Measurements from ENCODE around the gene ITK. TPM values are rescaled to one million over a fixed set of nuclear protein-coding genes. Genes with fewer than 3 reads are reported as not detected.
"Not testable (repeated sequence)": the region's sequence is repeated elsewhere in the genome, so short reads cannot be mapped to it uniquely, and the experiment has no call there.

Gene ITK
- total and polyA plus RNA-seq, 4 donors: 0.35 to 1.5 (median 0.43) TPM

DNA sequence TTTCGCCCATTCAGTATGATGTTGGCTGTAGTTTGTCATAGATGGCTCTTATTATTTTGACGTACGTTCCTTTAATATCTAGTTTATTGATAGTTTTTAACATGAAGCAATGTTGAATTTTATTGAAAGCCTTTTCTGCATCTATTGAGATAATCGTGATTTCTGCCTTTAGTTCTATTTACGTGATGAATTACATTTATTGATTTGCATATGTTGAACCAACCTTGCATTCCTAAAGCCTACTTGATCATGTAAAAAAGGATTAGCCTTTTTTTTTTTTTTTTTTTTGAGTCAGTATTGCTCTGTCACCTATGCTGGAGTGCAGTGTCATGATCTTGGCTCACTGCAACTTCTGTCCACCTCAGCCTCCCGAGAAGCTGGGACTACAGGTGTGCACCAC lies 25.1 kb downstream of the ITK start:
- Histone ChIP-seq H3K27ac (ENCODE audit: low read depth in 1 of 2, low read length in 2 of 2) (no peak overlapping the region), H3K4me1 (ENCODE audit: control insufficient read depth in 4 of 4, insufficient read depth in 4 of 4, low read length in 3 of 4) (no peaks in the 10 kb centered on the region), H3K4me3 (ENCODE audit: low read depth in 1 of 3, low read length in 3 of 3) (no peak overlapping the region), H3K27me3 (ENCODE audit: control insufficient read depth in 4 of 4, insufficient read depth in 4 of 4, low read length in 3 of 4) (no peaks in the 10 kb centered on the region), H3K9me3 (ENCODE audit: control insufficient read depth in 4 of 4, low read length in 3 of 4) (peaks cover 0 to 2% (median 0%) of the 10 kb centered on the region in 4 donors), H3K36me3 (ENCODE audit: control insufficient read depth in 4 of 4, insufficient read depth in 3 of 4, low read depth in 1 of 4, low read length in 3 of 4) (no peaks in the 10 kb centered on the region), H3K9ac (ENCODE audit: low read depth in 1 of 2, low read length in 2 of 2) (no peak overlapping the region)
- no peak for DNase-seq (ENCODE audit: low spot score)
- 77% methylated on average over 6 of the region's 6 CpGs for WGBS
- no peak for TF ChIP-seq RAD21 (IDR thresholded peaks at IDR 0.05)
- no peak for TF ChIP-seq SP1 (IDR thresholded peaks at IDR 0.05)
- no peak for TF ChIP-seq RXRA (IDR thresholded peaks at IDR 0.05)
- TF ChIP-seq, protein P1, sequence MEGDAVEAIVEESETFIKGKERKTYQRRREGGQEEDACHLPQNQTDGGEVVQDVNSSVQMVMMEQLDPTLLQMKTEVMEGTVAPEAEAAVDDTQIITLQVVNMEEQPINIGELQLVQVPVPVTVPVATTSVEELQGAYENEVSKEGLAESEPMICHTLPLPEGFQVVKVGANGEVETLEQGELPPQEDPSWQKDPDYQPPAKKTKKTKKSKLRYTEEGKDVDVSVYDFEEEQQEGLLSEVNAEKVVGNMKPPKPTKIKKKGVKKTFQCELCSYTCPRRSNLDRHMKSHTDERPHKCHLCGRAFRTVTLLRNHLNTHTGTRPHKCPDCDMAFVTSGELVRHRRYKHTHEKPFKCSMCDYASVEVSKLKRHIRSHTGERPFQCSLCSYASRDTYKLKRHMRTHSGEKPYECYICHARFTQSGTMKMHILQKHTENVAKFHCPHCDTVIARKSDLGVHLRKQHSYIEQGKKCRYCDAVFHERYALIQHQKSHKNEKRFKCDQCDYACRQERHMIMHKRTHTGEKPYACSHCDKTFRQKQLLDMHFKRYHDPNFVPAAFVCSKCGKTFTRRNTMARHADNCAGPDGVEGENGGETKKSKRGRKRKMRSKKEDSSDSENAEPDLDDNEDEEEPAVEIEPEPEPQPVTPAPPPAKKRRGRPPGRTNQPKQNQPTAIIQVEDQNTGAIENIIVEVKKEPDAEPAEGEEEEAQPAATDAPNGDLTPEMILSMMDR (IDR thresholded peaks at IDR 0.05; ENCODE audit: low read depth, low read length, missing input control): no peak
- TF ChIP-seq, protein P2, sequence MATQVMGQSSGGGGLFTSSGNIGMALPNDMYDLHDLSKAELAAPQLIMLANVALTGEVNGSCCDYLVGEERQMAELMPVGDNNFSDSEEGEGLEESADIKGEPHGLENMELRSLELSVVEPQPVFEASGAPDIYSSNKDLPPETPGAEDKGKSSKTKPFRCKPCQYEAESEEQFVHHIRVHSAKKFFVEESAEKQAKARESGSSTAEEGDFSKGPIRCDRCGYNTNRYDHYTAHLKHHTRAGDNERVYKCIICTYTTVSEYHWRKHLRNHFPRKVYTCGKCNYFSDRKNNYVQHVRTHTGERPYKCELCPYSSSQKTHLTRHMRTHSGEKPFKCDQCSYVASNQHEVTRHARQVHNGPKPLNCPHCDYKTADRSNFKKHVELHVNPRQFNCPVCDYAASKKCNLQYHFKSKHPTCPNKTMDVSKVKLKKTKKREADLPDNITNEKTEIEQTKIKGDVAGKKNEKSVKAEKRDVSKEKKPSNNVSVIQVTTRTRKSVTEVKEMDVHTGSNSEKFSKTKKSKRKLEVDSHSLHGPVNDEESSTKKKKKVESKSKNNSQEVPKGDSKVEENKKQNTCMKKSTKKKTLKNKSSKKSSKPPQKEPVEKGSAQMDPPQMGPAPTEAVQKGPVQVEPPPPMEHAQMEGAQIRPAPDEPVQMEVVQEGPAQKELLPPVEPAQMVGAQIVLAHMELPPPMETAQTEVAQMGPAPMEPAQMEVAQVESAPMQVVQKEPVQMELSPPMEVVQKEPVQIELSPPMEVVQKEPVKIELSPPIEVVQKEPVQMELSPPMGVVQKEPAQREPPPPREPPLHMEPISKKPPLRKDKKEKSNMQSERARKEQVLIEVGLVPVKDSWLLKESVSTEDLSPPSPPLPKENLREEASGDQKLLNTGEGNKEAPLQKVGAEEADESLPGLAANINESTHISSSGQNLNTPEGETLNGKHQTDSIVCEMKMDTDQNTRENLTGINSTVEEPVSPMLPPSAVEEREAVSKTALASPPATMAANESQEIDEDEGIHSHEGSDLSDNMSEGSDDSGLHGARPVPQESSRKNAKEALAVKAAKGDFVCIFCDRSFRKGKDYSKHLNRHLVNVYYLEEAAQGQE (IDR thresholded peaks at IDR 0.05): no peak

DNA sequence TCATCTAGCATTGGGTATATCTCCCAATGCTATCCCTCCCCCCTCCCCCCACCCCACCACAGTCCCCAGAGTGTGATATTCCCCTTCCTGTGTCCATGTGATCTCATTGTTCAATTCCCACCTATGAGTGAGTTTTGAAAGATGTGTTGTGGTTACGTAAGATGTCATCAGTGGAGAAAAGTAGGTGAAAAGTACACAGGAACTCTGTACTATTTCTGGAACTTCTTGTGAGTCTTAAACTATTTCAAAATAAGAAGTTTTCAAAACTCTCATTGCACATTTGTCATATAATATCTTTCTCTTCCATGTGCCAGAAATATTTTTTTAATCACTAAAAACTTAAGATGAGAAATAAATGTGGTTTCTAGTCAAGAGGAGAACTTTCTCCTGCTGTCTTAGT lies 30.0 kb downstream of the ITK start:
- DNase-seq (ENCODE audit: low spot score); H3K9me3 ChIP-seq (ENCODE audit: control insufficient read depth in 4 of 4, low read length in 3 of 4); H3K27ac ChIP-seq (ENCODE audit: low read depth in 1 of 2, low read length in 2 of 2); H3K9ac ChIP-seq (ENCODE audit: low read depth in 1 of 2, low read length in 2 of 2); H3K36me3 ChIP-seq (ENCODE audit: control insufficient read depth in 4 of 4, insufficient read depth in 3 of 4, low read depth in 1 of 4, low read length in 3 of 4); H3K4me1 ChIP-seq (ENCODE audit: control insufficient read depth in 4 of 4, insufficient read depth in 4 of 4, low read length in 3 of 4); H3K4me3 ChIP-seq (ENCODE audit: low read depth in 1 of 3, low read length in 3 of 3); H3K27me3 ChIP-seq (ENCODE audit: control insufficient read depth in 4 of 4, insufficient read depth in 4 of 4, low read length in 3 of 4): not testable (repeated sequence)
- 50% methylated on average over 1 of the region's 1 CpG for WGBS

DNA sequence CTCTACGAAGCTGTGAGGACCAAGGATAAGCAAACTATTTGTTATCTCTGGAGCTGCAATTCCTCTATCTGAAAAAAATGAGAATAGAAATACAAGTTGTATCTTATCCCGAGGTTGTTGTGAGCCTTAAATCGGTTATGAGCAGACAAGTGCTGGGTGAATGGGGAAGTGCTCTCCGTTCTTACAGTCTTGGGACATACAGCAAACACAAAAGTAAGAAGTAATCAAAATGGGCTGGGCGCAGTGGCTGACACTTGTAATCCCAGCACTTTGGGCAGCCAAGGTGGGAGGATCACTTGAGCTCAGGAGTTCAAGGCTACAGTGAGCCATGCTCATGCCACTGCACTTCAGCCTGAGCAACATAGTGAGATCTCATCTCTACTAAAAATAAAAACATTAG lies 31.7 kb downstream of the ITK start:
- no peak for DNase-seq (ENCODE audit: low spot score)
- H3K36me3 ChIP-seq (ENCODE audit: control insufficient read depth in 4 of 4, insufficient read depth in 3 of 4, low read depth in 1 of 4, low read length in 3 of 4): no peaks in the 10 kb centered on the region
- H3K9me3 ChIP-seq (ENCODE audit: control insufficient read depth in 4 of 4, low read length in 3 of 4): no peaks in the 10 kb centered on the region
- H3K27ac ChIP-seq (ENCODE audit: low read depth in 1 of 2, low read length in 2 of 2): no peak overlapping the region
- no peaks in the 10 kb centered on the region for H3K27me3 ChIP-seq (ENCODE audit: control insufficient read depth in 4 of 4, insufficient read depth in 4 of 4, low read length in 3 of 4)
- 86% methylated on average over 5 of the region's 5 CpGs for WGBS
- no peak overlapping the region for H3K4me3 ChIP-seq (ENCODE audit: low read depth in 1 of 3, low read length in 3 of 3)
- no peaks in the 10 kb centered on the region for H3K4me1 ChIP-seq (ENCODE audit: control insufficient read depth in 4 of 4, insufficient read depth in 4 of 4, low read length in 3 of 4)
- no peak overlapping the region for H3K9ac ChIP-seq (ENCODE audit: low read depth in 1 of 2, low read length in 2 of 2)
- TF ChIP-seq GABPA (IDR thresholded peaks at IDR 0.05 in 1 of 2, conservative IDR thresholded peaks at IDR 0.05 in 1 of 2): no peak
- no peak for TF ChIP-seq FOXA2 (IDR thresholded peaks at IDR 0.05)
- no peak for TF ChIP-seq HNF4G (IDR thresholded peaks at IDR 0.05)
- no peak for TF ChIP-seq HNF4A (conservative IDR thresholded peaks at IDR 0.05)
- TF ChIP-seq, protein P3, sequence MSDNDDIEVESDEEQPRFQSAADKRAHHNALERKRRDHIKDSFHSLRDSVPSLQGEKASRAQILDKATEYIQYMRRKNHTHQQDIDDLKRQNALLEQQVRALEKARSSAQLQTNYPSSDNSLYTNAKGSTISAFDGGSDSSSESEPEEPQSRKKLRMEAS (IDR thresholded peaks at IDR 0.05): no peak
- TF ChIP-seq, protein P2 (IDR thresholded peaks at IDR 0.05): no peak
- TF ChIP-seq, protein P1 (IDR thresholded peaks at IDR 0.05; ENCODE audit: low read depth, low read length, missing input control): no peak
- TF ChIP-seq, protein P4, sequence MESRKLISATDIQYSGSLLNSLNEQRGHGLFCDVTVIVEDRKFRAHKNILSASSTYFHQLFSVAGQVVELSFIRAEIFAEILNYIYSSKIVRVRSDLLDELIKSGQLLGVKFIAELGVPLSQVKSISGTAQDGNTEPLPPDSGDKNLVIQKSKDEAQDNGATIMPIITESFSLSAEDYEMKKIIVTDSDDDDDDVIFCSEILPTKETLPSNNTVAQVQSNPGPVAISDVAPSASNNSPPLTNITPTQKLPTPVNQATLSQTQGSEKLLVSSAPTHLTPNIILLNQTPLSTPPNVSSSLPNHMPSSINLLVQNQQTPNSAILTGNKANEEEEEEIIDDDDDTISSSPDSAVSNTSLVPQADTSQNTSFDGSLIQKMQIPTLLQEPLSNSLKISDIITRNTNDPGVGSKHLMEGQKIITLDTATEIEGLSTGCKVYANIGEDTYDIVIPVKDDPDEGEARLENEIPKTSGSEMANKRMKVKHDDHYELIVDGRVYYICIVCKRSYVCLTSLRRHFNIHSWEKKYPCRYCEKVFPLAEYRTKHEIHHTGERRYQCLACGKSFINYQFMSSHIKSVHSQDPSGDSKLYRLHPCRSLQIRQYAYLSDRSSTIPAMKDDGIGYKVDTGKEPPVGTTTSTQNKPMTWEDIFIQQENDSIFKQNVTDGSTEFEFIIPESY (IDR thresholded peaks at IDR 0.05): no peak
- no peak for TF ChIP-seq YY1 (IDR thresholded peaks at IDR 0.05)
- no peak for TF ChIP-seq RXRA (IDR thresholded peaks at IDR 0.05)
- no peak for TF ChIP-seq RAD21 (IDR thresholded peaks at IDR 0.05)
- TF ChIP-seq JUND (IDR thresholded peaks at IDR 0.05): no peak
- no peak for TF ChIP-seq EGR1 (IDR thresholded peaks at IDR 0.05; ENCODE audit: low read depth in 2 of 2)
